Neural progenitor cell (in vitro differentiated cells): ENCODE data around the gene MEMO1. TPM values are rescaled to one million over a fixed set of nuclear protein-coding genes. Genes with fewer than 3 reads are reported as not detected.
"Not testable (repeated sequence)": the region's sequence is repeated elsewhere in the genome, so short reads cannot be mapped to it uniquely, and the experiment has no call there.

Source experiments
- DNase-seq: peaks from one replicate; pipeline ENCODE4 v3.0.0-alpha.2; 2016; ENCODE audit warnings: low spot score
- H2AFZ ChIP-seq: fragments of 200-600 bp; sonication (generic); replicated peaks from 2 replicates; pipeline ENCODE4 v1.6.1; 2016; ENCODE audit warnings: antibody characterized with exemption
- H3F3A ChIP-seq: fragments of 200-600 bp; sonication (generic); 2 replicates; pipeline ENCODE4 v1.6.1; 2016; ENCODE audit warnings: antibody characterized with exemption, low read depth
- H3K27ac ChIP-seq: fragments of 200-600 bp; sonication (generic); 2 replicates; pipeline ENCODE4 v1.5.1; 2016; ENCODE audit warnings: mild to moderate bottlenecking
- H3K27me3 ChIP-seq: fragments of 200-600 bp; sonication (generic); 2 replicates; pipeline ENCODE4 v1.6.1; 2016; ENCODE audit warnings: mild to moderate bottlenecking, moderate library complexity
- H3K36me3 ChIP-seq: fragments of 200-600 bp; sonication (generic); 2 replicates; pipeline ENCODE4 v1.5.1; 2016
- H3K4me1 ChIP-seq: fragments of 200-600 bp; sonication (generic); 2 replicates; pipeline ENCODE4 v1.6.1; 2016; ENCODE audit warnings: mixed run types
- H3K4me2 ChIP-seq: fragments of 200-600 bp; sonication (generic); 2 replicates; pipeline ENCODE4 v1.6.1; 2016
- H3K4me3 ChIP-seq: fragments of 200-600 bp; sonication (generic); 2 replicates; pipeline ENCODE4 v1.5.1; 2016
- H3K79me2 ChIP-seq: fragments of 200-600 bp; sonication (generic); 2 replicates; pipeline ENCODE4 v1.6.1; 2016; ENCODE audit warnings: low read depth
- H3K9ac ChIP-seq: fragments of 200-600 bp; sonication (generic); 2 replicates; pipeline ENCODE4 v1.6.1; 2016
- H3K9me3 ChIP-seq: fragments of 200-600 bp; sonication (generic); 2 replicates; pipeline ENCODE4 v1.5.1; 2016; ENCODE audit warnings: low read depth
- H4K20me1 ChIP-seq: fragments of 200-600 bp; sonication (generic); 2 replicates; pipeline ENCODE4 v1.6.1; 2016; ENCODE audit warnings: low read depth
- H3K27ac Mint-ChIP-seq: 3 replicates; pipeline ENCODE4 v1.8.0; 2021; ENCODE audit warnings: mixed read lengths
- H3K27me3 Mint-ChIP-seq: 2 replicates; pipeline ENCODE4 v1.8.0; 2022; ENCODE audit warnings: low read depth, mild to moderate bottlenecking, inconsistent platforms, moderate library complexity, mixed read lengths; ENCODE audit not compliant: insufficient read depth
- H3K36me3 Mint-ChIP-seq: 3 replicates; pipeline ENCODE4 v1.8.0; 2021; ENCODE audit warnings: mixed read lengths
- H3K4me1 Mint-ChIP-seq: 3 replicates; pipeline ENCODE4 v1.8.0; 2021; ENCODE audit warnings: mixed read lengths
- H3K4me3 Mint-ChIP-seq: 3 replicates; pipeline ENCODE4 v1.8.0; 2021; ENCODE audit warnings: mild to moderate bottlenecking, moderate library complexity, mixed read lengths
- H3K9me3 Mint-ChIP-seq: 3 replicates; pipeline ENCODE4 v1.8.0; 2020; ENCODE audit warnings: mixed read lengths
- CTCF ChIP-seq: fragments of 200-600 bp; sonication (generic); IDR thresholded peaks from 2 replicates; pipeline ENCODE4 v1.5.1; 2017; ENCODE audit warnings: antibody characterized with exemption, mild to moderate bottlenecking
- EZH2 ChIP-seq: fragments of 200-600 bp; sonication (generic); IDR thresholded peaks from 2 replicates; pipeline ENCODE4 v1.6.1; 2017; ENCODE audit warnings: antibody characterized with exemption, mild to moderate bottlenecking, moderate library complexity
- EZH2phosphoT487 ChIP-seq: fragments of 200-600 bp; sonication (generic); IDR thresholded peaks from 2 replicates; pipeline ENCODE4 v1.6.1; 2017; ENCODE audit warnings: antibody characterized with exemption
- total RNA-seq: library from RNA; depleted of rRNA; stranded (reverse); fragments of >200 nt; gene quantifications from 2 replicates; pipeline ENCODE4 v1.2.3, GENCODE V29; 2015; ENCODE audit warnings: low replicate concordance

Gene MEMO1
- 25.8 and 47.4 TPM in 2 replicates for total RNA-seq

GRCh38 chr2:32010670-32011484 lies at the start of gene MEMO1:
Gene MEMO1, minus strand, starts transcription at chr2:32011008. Its CDS starts 761 bp downstream, at chr2:32010247.
- TF ChIP-seq EZH2, result peak; percentile 39
- no peak for TF ChIP-seq EZH2phosphoT487
- no peak for TF ChIP-seq CTCF
- peaks cover 39% of the 10 kb centered on the region for H3K79me2 ChIP-seq
- H3K4me1 ChIP-seq, result peaks cover 14% of the 10 kb centered on the region
- DNase-seq, result peak; percentile 94
- H2AFZ ChIP-seq, result peak within 1 kb of the TSS; percentile 89
- Mint-ChIP-seq H3K4me3 (peak within 1 kb of the TSS; percentile 88), H3K27ac (peak within 1 kb of the TSS; percentile 84), H3K4me1 (peaks cover 35% of the 10 kb centered on the region), H3K36me3 (peaks cover 7% of the 10 kb centered on the region), H3K9me3 (no peaks in the 10 kb centered on the region), H3K27me3 (no peaks in the 10 kb centered on the region)
- H3K36me3 ChIP-seq, result no peaks in the 10 kb centered on the region
- peak within 1 kb of the TSS; percentile 48 for H3K9ac ChIP-seq
- peak within 1 kb of the TSS; percentile 80 for H3K4me3 ChIP-seq
- H3K4me2 ChIP-seq, result peak within 1 kb of the TSS; percentile 90
- H3K9me3 ChIP-seq, result no peaks in the 10 kb centered on the region
- H3K27ac ChIP-seq, result peak within 1 kb of the TSS; percentile 97
- H4K20me1 ChIP-seq, result peaks cover 36% of the 10 kb centered on the region
- H3K27me3 ChIP-seq, result no peaks in the 10 kb centered on the region
- H3F3A ChIP-seq, result peaks cover 29% of the 10 kb centered on the region

GRCh38 chr2:32060266-32060665 lies 49.5 kb upstream of the MEMO1 start:
- Histone ChIP-seq H3K27me3 (no peaks in the 10 kb centered on the region), H3K4me2 (no peak overlapping the region), H3K36me3 (no peaks in the 10 kb centered on the region), H3K4me3 (no peak overlapping the region), H2AFZ (no peak overlapping the region), H3K79me2 (peaks cover 11% of the 10 kb centered on the region), H4K20me1 (no peaks in the 10 kb centered on the region), H3K9me3 (no peaks in the 10 kb centered on the region), H3K9ac (no peak overlapping the region), H3K4me1 (peaks cover 14% of the 10 kb centered on the region), H3F3A (peaks cover 26% of the 10 kb centered on the region), H3K27ac (no peak overlapping the region)
- no peak for TF ChIP-seq CTCF
- no peak for TF ChIP-seq EZH2phosphoT487
- TF ChIP-seq EZH2, result no peak
- H3K36me3 Mint-ChIP-seq, result no peaks in the 10 kb centered on the region
- DNase-seq, result no peak
- peaks cover 6% of the 10 kb centered on the region for H3K27me3 Mint-ChIP-seq
- no peak overlapping the region for H3K27ac Mint-ChIP-seq
- H3K4me3 Mint-ChIP-seq, result no peak overlapping the region
- H3K4me1 Mint-ChIP-seq, result peaks cover 10% of the 10 kb centered on the region
- no peaks in the 10 kb centered on the region for H3K9me3 Mint-ChIP-seq

GRCh38 chr2:32058130-32058529 lies 47.3 kb upstream of the MEMO1 start:
- Histone ChIP-seq H3K4me3 (no peak overlapping the region), H3F3A (peaks cover 11% of the 10 kb centered on the region), H3K9ac (no peak overlapping the region), H3K36me3 (no peaks in the 10 kb centered on the region), H3K4me1 (peaks cover 6% of the 10 kb centered on the region), H4K20me1 (no peaks in the 10 kb centered on the region), H3K27ac (no peak overlapping the region), H3K27me3 (no peaks in the 10 kb centered on the region), H3K9me3 (no peaks in the 10 kb centered on the region), H3K4me2 (no peak overlapping the region), H3K79me2 (no peaks in the 10 kb centered on the region), H2AFZ (no peak overlapping the region)
- Mint-ChIP-seq H3K27ac (no peak overlapping the region), H3K27me3 (peaks cover 4% of the 10 kb centered on the region), H3K4me3 (no peak overlapping the region), H3K36me3 (no peaks in the 10 kb centered on the region), H3K9me3 (no peaks in the 10 kb centered on the region), H3K4me1 (peaks cover 7% of the 10 kb centered on the region)
- TF ChIP-seq EZH2, result no peak
- no peak for TF ChIP-seq CTCF
- TF ChIP-seq EZH2phosphoT487, result no peak
- DNase-seq, result no peak

- not testable (repeated sequence) for H4K20me1 ChIP-seq, H3K79me2 ChIP-seq, H3K27me3 ChIP-seq
Measured at GRCh38 chr2:32054583-32054982, 43.8 kb upstream of the MEMO1 start.

More at GRCh38 chr2:32054583-32054982, 43.8 kb upstream of the MEMO1 start:
- H3K27ac Mint-ChIP-seq, H3F3A ChIP-seq, H3K4me3 Mint-ChIP-seq, H3K4me2 ChIP-seq, H2AFZ ChIP-seq, H3K4me1 ChIP-seq, H3K9me3 ChIP-seq, H3K27me3 Mint-ChIP-seq, H3K4me3 ChIP-seq, H3K36me3 ChIP-seq, H3K36me3 Mint-ChIP-seq, H3K9me3 Mint-ChIP-seq, H3K27ac ChIP-seq, H3K9ac ChIP-seq, DNase-seq, H3K4me1 Mint-ChIP-seq: not testable (repeated sequence)
